Adrenal gland (tissue), 5 donors: ENCODE measurements around the gene HHATL.

Source experiments
- CTCF ChIP-seq, 6 experiments: fragments of 450-650 bp in 4 of 6; fragments of 200-600 bp in 2 of 6; sonication (generic) in 1 of 6; IDR thresholded peaks; 1 replicate in 5 of 6; 2 replicates in 1 of 6; pipeline versions ENCODE4 v1.5.1 to v1.8.0; 2016 to 2021; ENCODE audit warnings: antibody characterized with exemption in 6 of 6, mild to moderate bottlenecking in 2 of 6, moderate library complexity in 1 of 6
- POLR2A ChIP-seq, 2 donors: fragments of 450-650 bp; IDR thresholded peaks; one replicate each; pipeline ENCODE4 v1.6.1; 2017; ENCODE audit warnings: antibody characterized with exemption in 2 of 2, mild to moderate bottlenecking in 2 of 2, moderate library complexity in 1 of 2
- donor health status: DM: no; HTN: no; CAD: no.

- TF ChIP-seq POLR2A (IDR thresholded peaks at IDR 0.05) (no peak), CTCF (IDR thresholded peaks at IDR 0.05) (no peak)
Observed at GRCh38 chr3:42735615-42736014, 33.0 kb upstream of the HHATL start.
